HG03565 (cell line): ENCODE measurements around the gene CDPF1.
"Not testable (repeated sequence)": the region's sequence is repeated elsewhere in the genome, so short reads cannot be mapped to it uniquely, and the experiment has no call there.

Experiments
- ATAC-seq: cut with Tn5 transposase; IDR thresholded peaks from one replicate; pipeline ENCODE4 v1.9.1; 2021; ENCODE audit warnings: mild to moderate bottlenecking, moderate library complexity; ENCODE audit not compliant: unreplicated experiment

The CDPF1 gene

GRCh38 chr22:46281866-46282678, 32.0 kb upstream of the CDPF1 start:
- no peak for ATAC-seq

DNA sequence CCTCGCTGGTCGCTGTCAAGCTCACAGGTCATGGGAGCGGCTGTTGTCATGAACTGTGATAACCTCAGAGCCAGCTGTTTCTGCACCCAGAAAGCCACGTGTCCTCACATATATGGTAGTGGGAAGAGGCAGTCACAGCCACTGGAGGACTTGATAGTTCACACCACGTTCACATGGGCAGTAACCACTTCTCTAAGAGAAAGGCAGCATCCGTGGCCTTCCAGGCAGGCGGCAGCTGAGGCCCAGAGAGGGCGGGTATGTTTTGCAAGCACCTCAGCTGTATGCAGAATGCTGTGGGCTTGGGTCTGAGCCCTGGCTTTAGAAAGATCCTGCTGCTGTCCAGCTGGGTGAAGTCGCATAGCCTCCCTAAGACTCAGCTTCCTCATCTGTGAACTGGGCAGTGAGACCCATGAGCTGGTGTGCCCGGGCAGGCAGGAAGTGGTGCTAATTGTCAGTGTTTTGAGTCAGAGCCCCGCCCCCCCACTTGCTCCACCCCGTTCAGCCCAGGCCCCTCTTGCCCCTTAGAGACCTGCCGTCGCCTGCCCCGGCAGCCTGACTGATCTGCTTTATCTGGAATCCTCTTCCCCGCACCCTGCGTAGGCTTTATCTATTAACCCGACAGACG, 31.0 kb upstream of the CDPF1 start:
- ATAC-seq = no peak

DNA sequence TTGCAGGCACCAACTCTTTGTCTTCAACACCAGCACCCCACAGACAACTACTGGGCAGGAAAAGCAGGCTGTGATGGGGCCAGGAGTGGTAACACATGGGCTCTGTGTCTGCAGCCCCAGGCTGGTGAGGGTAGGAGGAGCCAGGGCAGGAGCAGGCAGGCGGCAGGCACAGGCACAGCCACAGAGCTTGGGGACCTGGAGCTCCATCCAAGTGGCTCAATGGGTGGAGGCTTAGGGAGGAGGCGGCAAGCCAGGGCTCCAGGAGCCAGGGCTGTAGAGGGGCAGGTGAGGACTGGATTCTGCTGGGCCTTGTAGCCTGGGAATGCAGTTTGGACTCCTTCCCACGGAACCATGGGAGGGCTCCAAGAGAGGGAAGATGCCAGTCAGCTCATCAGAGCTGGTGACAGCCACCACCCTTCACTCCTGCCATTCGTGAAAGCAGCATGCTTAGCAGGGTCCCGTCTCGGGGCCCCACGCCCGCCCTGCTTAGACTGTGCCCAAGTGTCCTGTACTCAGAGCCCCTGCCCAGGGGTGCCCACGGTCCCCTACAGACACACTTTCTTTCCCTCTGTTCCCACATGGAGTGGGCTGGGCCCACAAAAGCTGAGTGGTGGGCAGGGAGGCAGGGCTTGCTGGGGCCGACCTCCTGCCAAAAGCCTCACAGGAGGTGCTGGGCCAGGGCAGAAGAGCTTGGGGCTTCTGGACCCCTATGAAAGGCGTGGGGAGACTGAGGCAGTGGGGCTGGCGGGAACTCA, 30.1 kb upstream of the CDPF1 start:
- ATAC-seq = no peak

- no peak for ATAC-seq
Measured at GRCh38 chr22:46278656-46279645, 28.9 kb upstream of the CDPF1 start.

DNA sequence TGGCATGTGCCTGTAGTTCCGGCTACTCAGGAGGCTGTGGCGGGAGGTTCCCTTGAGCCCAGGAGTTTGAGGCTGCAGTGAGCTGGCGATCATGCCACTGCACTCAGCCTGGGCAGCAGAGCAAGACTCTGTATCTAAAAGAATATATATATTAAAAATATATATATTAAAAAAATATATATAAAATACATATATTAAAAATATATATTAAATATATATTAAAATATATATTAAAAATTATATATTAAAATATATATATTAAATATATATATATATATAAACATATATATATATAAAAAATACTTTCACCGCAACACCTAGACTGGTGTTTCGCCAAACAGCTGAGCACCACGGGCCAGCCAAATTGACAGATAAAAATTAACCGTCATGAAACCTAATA, 26.5 kb upstream of the CDPF1 start:
- ATAC-seq = no peak

DNA sequence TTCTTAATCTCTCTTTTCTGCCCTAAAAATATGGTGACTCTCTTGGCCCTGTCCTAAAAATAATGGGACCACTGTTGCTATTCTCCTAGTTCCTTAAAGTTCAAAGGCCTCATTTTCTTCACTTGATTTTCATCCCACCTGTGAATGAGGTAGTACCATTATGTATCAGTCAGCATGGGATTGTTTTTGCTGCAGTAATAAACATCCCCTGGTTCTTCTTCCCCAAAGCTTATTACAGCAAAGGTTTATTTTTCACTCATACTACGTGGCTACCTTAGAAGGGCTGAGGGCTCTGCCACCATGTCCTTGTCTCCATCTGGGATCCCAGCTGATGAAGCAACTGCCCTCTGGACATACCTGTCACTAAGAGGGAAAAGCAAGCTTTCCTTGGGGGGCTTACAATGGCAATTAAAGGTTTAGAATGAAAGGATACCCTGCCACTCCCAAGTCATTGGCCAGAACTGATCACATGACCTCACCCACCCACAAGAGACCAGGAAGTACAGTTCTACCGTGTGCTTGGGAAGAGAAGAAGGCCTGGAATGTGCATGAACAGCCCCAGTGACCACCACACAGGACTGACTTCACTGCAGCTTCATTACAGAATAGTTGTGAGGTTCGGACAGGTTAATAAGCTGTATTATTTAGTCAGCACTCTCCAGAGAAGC, 25.5 kb upstream of the CDPF1 start:
- no peak for ATAC-seq

DNA sequence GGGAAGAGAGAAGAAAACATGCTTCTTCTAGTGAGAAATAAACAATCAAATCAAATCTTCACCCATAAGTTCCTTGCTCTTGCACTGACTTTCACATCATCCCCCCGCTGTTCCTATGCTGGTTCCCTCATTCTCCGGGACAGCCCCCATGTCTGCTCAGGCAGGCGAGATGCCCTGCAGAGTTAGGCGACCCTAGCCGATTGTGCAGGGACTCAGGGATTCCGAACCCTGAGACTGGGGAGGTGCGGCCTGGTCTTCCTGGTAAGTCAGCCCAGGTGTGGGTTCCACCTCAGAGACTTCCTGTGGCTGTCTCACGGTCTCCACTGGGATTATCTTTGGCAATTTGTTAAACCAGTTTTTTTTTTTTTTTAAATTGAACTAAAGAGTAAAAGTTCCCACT, 24.3 kb upstream of the CDPF1 start:
- ATAC-seq = no peak

DNA sequence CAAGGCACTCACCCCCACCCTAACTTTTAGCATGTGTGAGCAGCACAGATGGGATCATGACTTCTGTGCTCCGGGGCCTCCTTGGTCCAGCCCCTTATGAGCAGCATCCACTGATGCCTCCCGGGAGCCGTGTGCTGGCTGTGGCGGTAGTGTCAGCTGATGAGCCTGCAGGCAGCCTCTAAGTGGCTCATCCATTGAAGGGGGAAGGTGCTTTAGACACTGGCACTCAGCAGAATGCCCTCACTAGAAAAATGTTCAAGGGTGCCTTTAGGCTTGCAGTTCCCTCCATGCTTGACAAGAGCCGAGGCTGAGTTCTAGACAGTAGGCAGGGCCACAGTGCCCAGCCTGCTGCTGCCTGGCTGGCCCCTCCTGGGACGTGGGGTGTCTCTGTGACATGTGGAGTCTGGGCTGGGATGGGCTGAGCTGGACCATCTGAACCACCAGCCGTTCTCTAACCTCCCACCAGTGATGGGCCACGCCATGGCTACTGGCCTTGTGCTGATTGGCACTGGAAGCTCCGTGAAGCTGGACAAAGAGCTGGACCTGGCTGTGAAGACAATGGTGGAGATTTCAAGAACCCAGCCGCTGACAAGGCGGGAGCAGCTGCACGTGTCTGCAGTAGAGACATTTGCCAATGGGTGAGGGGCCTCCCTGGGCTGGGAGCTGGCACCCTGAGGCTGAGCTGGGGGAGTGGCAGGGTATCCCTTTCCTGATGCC, 23.5 kb upstream of the CDPF1 start:
- no peak for ATAC-seq

DNA sequence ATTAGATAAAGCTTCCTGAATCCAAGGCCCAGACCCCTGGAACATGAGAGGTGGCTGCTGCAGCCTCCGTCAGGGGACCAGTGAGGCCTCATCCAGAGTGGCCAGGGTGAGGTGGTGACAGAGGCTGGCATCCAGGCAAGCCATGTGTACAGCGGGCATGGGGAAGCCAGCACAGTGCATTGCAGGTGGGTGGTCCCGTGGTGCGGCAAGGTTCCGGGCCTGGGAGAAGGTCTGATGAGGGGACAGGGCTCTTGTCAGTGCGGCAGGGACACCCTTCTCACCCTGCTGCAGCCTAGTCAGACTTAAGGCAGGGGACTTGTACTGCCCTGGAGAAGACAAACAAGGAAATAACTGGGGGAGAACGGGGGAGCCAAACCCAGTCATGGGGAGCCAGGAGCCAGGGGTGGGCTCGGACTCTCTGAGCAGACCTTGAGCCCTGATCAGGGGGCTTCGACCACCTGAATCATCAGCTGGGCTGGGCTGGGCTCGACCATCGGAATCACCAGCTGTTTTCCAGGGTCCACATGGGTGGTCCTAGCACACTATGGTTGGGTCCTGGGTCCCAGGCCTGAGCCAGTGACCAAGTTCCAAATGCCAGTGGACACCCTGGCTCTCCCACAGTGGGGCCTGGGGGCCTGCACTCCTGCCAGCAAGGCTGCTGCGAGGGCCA, 22.8 kb upstream of the CDPF1 start:
- no peak for ATAC-seq

GRCh38 chr22:46272196-46272595, 22.1 kb upstream of the CDPF1 start:
- ATAC-seq = no peak

DNA sequence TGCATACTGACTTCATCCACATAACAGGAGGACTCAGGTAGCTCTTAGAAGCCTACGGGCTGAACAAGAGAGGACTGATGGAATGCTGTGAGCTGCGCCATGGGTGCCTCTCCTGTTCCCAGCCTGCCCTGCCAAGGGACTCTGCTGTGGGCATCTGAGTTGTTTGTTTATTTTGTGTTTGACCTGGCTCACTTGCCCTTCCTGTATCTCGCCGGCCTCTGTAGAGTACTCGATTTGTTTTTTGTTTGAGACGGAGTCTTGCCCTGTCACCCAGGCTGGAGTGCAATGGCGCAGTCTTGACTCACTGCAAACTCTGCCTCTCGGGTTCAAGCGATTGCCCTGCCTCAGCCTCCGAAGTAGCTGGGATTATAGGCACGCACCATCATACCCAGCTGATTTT, 19.5 kb upstream of the CDPF1 start:
- ATAC-seq = no peak

- ATAC-seq = peak; percentile 45
Measured at GRCh38 chr22:46267431-46268279, 17.6 kb upstream of the CDPF1 start, which contains the start of gene TTC38. TSS of gene TTC38 (plus strand) at chr22:46268008. CDS start at chr22:46268040, 32 bp downstream.

GRCh38 chr22:46265627-46266026, 15.5 kb upstream of the CDPF1 start:
- ATAC-seq = not testable (repeated sequence)

GRCh38 chr22:46264520-46264919, 14.4 kb upstream of the CDPF1 start:
- ATAC-seq = not testable (repeated sequence)

- ATAC-seq = no peak
Measured at GRCh38 chr22:46263216-46263590, 13.1 kb upstream of the CDPF1 start, which contains the start of gene PKDREJ. TSS of gene PKDREJ (minus strand) at chr22:46263343. CDS start at chr22:46263322, 21 bp downstream.

DNA sequence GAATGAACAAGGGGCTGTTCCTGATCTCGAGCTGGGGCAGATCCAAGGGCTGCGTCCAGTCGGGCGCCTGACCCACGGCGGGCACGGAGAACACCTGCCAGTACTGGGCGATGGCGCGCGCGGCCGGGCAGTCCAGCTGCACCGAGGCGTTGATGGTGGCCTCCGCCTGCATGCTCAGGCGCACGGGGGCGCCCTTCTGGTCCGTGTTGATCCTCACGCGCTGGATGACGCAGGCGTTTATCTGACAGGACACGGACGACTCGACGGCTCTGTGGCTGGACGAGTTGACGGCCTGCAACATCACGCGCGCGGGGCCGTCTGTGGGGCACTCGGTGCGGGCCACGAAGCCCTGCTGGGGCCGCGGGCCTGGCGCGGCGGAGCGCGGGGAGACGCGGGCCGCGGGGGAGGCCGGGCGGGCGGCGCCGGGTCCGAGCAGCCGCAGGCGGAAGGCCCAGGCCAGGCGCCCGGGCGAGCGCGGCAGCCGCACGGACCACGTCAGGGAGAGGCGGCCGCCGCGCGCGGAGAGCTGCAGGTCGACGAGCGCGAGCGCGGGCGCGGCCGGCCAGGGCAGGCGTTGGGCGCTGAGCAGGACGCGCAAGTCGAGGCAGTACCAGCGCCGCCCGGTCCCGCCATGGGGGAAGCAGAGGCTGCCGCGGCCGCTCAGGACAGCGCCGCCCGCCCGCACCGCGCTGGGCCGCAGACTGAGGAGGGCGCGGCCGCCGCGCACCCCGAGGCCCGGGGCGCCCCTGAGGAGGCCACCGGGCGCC, 12.5 kb upstream of the CDPF1 start:
- no peak for ATAC-seq

- no peak for ATAC-seq
Measured at GRCh38 chr22:46260038-46260437, 9.9 kb upstream of the CDPF1 start.
